Measurements from ENCODE around the gene CHML. TPM values are rescaled to one million over a fixed set of nuclear protein-coding genes. Genes with fewer than 3 reads are reported as not detected.
A peak's percentile ranks its signal among the peaks of the same experiment; 100 is the strongest.

The CHML gene
- total and polyA plus RNA-seq, 2 experiments from 2014 or later: 3.2 to 7.2 TPM

GRCh38 chr1:241624935-241625334 lies 15.2 kb downstream of the CHML start:
- peaks cover 6% of the 10 kb centered on the region for H3K4me1 ChIP-seq (ENCODE audit: insufficient read depth)
- H3F3A ChIP-seq (ENCODE audit: insufficient read depth): no peaks in the 10 kb centered on the region
- no peaks in the 10 kb centered on the region for H3K79me2 ChIP-seq (ENCODE audit: insufficient read depth)
- no peaks in the 10 kb centered on the region for H3K36me3 ChIP-seq (ENCODE audit: low read depth)
- H3K4me2 ChIP-seq (ENCODE audit: unreplicated experiment): no peak overlapping the region
- no peaks in the 10 kb centered on the region for H4K20me1 ChIP-seq (ENCODE audit: insufficient read depth)
- H3K9me3 ChIP-seq (ENCODE audit: low read depth): no peaks in the 10 kb centered on the region
- in situ Hi-C loops (cut with MboI): loop anchor here (25.0 kb wide), 1 partner anchor 362 kb away; the partner anchor contains the start of gene MAP1LC3C
- DNase-seq: no peak
- TF ChIP-seq EZH2phosphoT487 (IDR thresholded peaks at IDR 0.05; ENCODE audit: insufficient read depth, low read depth) (no peak), EZH2 (IDR thresholded peaks at IDR 0.05; ENCODE audit: insufficient read depth, poor library complexity, severe bottlenecking) (no peak)
- H3K4me3 ChIP-seq: no peak overlapping the region
- H3K9ac ChIP-seq: no peak overlapping the region
- no peaks in the 10 kb centered on the region for H3K27me3 ChIP-seq (replicated peaks; ENCODE audit: insufficient read depth)
- 96 to 98% methylated on average over 2 of the region's 2 CpGs for WGBS, 2 experiments (ENCODE audit: low coverage in 1 of 2, low lambda C conversion rate in 2 of 2, missing lambda C conversion rate in 2 of 2)
- H3K27ac ChIP-seq: no peak overlapping the region
- H3K9me2 ChIP-seq (ENCODE audit: insufficient read depth): no peaks in the 10 kb centered on the region
- no peak overlapping the region for H2AFZ ChIP-seq

DNA sequence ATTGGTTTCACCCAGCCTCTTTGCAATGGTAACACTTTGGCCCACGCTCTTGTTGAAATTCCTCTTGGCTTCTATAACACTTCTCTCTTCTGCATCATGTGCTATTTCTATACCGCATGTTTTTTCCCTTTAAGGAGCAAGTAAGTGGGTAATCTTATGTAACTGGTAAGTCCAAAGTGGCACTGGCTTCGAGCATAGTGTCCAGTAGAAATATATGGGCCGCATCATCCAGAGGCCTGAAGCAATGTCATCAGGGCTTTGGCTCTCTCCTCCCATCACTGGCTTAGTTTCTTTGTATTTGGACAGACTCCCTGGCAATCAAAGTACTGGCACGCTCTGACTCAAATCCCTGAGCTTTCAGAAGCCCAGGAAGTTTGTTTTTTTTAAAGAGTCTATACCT lies 17.5 kb downstream of the CHML start:
- Histone ChIP-seq H3K4me3 (no peak overlapping the region), H3K36me3 (ENCODE audit: low read depth) (no peaks in the 10 kb centered on the region), H3K4me2 (ENCODE audit: unreplicated experiment) (no peak overlapping the region), H2AFZ (no peak overlapping the region), H3K9ac (no peak overlapping the region), H3K27me3 (replicated peaks; ENCODE audit: insufficient read depth) (no peaks in the 10 kb centered on the region), H3K4me1 (ENCODE audit: insufficient read depth) (peaks cover 6% of the 10 kb centered on the region), H3K27ac (no peak overlapping the region), H3K9me3 (ENCODE audit: low read depth) (no peaks in the 10 kb centered on the region), H3K9me2 (ENCODE audit: insufficient read depth) (no peaks in the 10 kb centered on the region), H3F3A (ENCODE audit: insufficient read depth) (no peaks in the 10 kb centered on the region), H3K79me2 (ENCODE audit: insufficient read depth) (no peaks in the 10 kb centered on the region), H4K20me1 (ENCODE audit: insufficient read depth) (no peaks in the 10 kb centered on the region)
- TF ChIP-seq EZH2phosphoT487 (IDR thresholded peaks at IDR 0.05; ENCODE audit: insufficient read depth, low read depth) (no peak), EZH2 (IDR thresholded peaks at IDR 0.05; ENCODE audit: insufficient read depth, poor library complexity, severe bottlenecking) (no peak)
- peak; percentile 42 for DNase-seq
- 37 to 39% methylated on average over 5 of the region's 5 CpGs for WGBS, 2 experiments (ENCODE audit: low coverage in 1 of 2, low lambda C conversion rate in 2 of 2, missing lambda C conversion rate in 2 of 2)
- in situ Hi-C loops (cut with MboI): loop anchor here (25.0 kb wide), 1 partner anchor 365 kb away; the partner anchor contains the start of gene MAP1LC3C

DNA sequence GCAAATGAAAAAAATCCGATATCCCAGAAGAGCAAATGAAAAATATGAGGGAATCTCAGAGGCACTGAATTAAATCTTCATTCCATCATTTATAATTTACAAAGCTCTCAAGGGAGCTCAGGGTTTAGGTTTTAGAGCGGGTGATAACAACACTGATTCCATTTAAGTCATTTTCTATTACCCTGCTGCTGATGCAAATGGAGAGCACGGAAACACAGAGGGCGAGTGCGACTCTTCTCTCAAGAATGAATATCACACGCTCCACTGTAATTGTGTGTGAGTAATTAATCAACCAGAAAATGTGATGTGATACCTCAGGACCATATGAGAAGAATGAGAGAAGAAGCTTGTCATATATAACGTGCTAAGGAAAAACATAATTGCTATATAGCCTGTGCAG lies 22.7 kb downstream of the CHML start:
- peaks cover 5% of the 10 kb centered on the region for H3K4me1 ChIP-seq (ENCODE audit: insufficient read depth)
- no peaks in the 10 kb centered on the region for H3K27me3 ChIP-seq (replicated peaks; ENCODE audit: insufficient read depth)
- peaks cover under 1% of the 10 kb centered on the region; the same call in 1 of the 2 replicates for H3F3A ChIP-seq (ENCODE audit: insufficient read depth)
- no peaks in the 10 kb centered on the region for H4K20me1 ChIP-seq (ENCODE audit: insufficient read depth)
- TF ChIP-seq EZH2 (IDR thresholded peaks at IDR 0.05; ENCODE audit: insufficient read depth, poor library complexity, severe bottlenecking): no peak
- no peak overlapping the region for H3K4me3 ChIP-seq
- DNase-seq: no peak
- in situ Hi-C loops (cut with MboI): loop anchor here (10.0 to 25.0 kb wide), 2 partner anchors 217 to 370 kb away; partner anchors contain the start of gene MAP1LC3C
- H3K36me3 ChIP-seq (ENCODE audit: low read depth): no peaks in the 10 kb centered on the region
- H2AFZ ChIP-seq: no peak overlapping the region
- H3K9me3 ChIP-seq (ENCODE audit: low read depth): no peaks in the 10 kb centered on the region
- H3K9ac ChIP-seq: no peak overlapping the region
- H3K9me2 ChIP-seq (ENCODE audit: insufficient read depth): no peaks in the 10 kb centered on the region
- 95 to 97% methylated on average over 7 of the region's 7 CpGs for WGBS, 2 experiments (ENCODE audit: low coverage in 1 of 2, low lambda C conversion rate in 2 of 2, missing lambda C conversion rate in 2 of 2)
- H3K79me2 ChIP-seq (ENCODE audit: insufficient read depth): no peaks in the 10 kb centered on the region
- H3K4me2 ChIP-seq (ENCODE audit: unreplicated experiment): no peak overlapping the region
- no peak overlapping the region for H3K27ac ChIP-seq

DNA sequence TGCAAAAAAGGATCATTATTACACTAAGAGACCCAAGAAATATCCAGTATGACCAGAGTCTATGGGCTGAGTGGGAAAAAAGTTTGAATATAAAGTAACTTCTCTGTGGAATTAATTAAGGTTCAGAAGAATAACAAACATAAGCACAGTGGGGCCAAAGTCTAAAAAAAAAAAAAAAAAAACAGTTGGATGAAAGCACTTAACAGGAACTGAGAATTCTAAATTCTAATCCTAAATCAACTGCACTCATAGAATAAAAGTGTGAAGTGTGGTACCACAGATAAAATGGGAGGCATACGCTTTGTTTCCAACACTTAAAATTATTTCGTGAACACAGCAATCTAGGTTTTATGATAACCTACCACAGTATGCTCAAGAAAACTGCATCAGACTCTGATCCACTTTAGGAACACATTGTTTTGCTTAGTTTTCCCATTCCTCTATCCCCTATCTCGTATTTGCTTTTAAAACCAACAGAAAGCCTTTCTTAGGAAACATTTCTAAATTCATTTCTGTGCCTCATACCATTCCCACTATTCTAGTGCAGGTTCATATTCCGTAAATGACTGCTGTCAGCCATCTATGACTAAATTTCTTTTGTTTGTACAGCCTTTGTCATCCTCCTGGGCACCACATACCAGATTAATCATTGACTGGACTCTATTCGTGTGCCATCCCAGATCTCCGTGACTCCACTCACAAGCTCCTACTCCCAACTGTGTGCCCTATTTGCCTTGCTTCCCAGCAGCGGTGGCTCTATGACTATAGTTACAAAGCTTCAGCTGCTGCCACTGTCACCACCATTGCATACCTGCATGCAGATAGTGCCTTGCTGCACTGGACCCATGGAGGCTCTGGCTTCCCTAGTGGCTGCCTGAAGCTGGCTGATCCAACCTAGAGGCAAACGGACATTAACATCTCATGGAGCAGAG lies 24.9 kb downstream of the CHML start:
- H3K4me2 ChIP-seq (ENCODE audit: unreplicated experiment): no peak overlapping the region

More for the DNA sequence above, 24.9 kb downstream of the CHML start:
- H3K9me2 ChIP-seq (ENCODE audit: insufficient read depth): no peaks in the 10 kb centered on the region
- peaks cover 3% of the 10 kb centered on the region; the same call in 1 of the 2 replicates for H3F3A ChIP-seq (ENCODE audit: insufficient read depth)
- TF ChIP-seq EZH2phosphoT487 (IDR thresholded peaks at IDR 0.05; ENCODE audit: insufficient read depth, low read depth) (no peak), EZH2 (IDR thresholded peaks at IDR 0.05; ENCODE audit: insufficient read depth, poor library complexity, severe bottlenecking) (no peak)
- no peak overlapping the region for H3K4me3 ChIP-seq
- 92% methylated on average over 8 of the region's 8 CpGs for WGBS, 2 experiments (ENCODE audit: low coverage in 1 of 2, low lambda C conversion rate in 2 of 2, missing lambda C conversion rate in 2 of 2)
- H2AFZ ChIP-seq: no peak overlapping the region
- H3K79me2 ChIP-seq (ENCODE audit: insufficient read depth): no peaks in the 10 kb centered on the region
- DNase-seq: no peak
- H3K9ac ChIP-seq: no peak overlapping the region
- no peaks in the 10 kb centered on the region for H3K36me3 ChIP-seq (ENCODE audit: low read depth)
- in situ Hi-C loops (cut with MboI): loop anchor here (10.0 to 25.0 kb wide), 2 partner anchors 219 to 372 kb away; partner anchors contain the start of gene MAP1LC3C
- no peaks in the 10 kb centered on the region for H4K20me1 ChIP-seq (ENCODE audit: insufficient read depth)
- no peak overlapping the region for H3K27ac ChIP-seq
- H3K9me3 ChIP-seq (ENCODE audit: low read depth): no peaks in the 10 kb centered on the region
- H3K4me1 ChIP-seq (ENCODE audit: insufficient read depth): peaks cover 12% of the 10 kb centered on the region
- no peaks in the 10 kb centered on the region for H3K27me3 ChIP-seq (replicated peaks; ENCODE audit: insufficient read depth)
